ENCODE measurements around the gene SYT9.

- TF ChIP-seq CTCF (IDR thresholded peaks at IDR 0.05) = no peak
- TF ChIP-seq EZH2phosphoT487 (IDR thresholded peaks at IDR 0.05) = no peak
Measured at GRCh38 chr11:7498193-7498592, 246.5 kb downstream of the SYT9 start.
